GM19395 (cell line): ENCODE measurements around the gene FSIP1.
"Not testable (repeated sequence)": the region's sequence is repeated elsewhere in the genome, so short reads cannot be mapped to it uniquely, and the experiment has no call there.

Experiments
- ATAC-seq: cut with Tn5 transposase; IDR thresholded peaks from one replicate; pipeline ENCODE4 v1.9.1; 2021; ENCODE audit warnings: mild to moderate bottlenecking, moderate library complexity; ENCODE audit not compliant: unreplicated experiment

Gene FSIP1

GRCh38 chr15:39782441-39783138 lies at the start of gene FSIP1:
Gene FSIP1, minus strand, starts transcription at chr15:39782841. Its CDS starts 6,317 bp downstream, at chr15:39776524.
- ATAC-seq, result peak; percentile 97

GRCh38 chr15:39830166-39830565 lies 47.5 kb upstream of the FSIP1 start:
- ATAC-seq, result no peak

- ATAC-seq, result no peak
Observed at GRCh38 chr15:39828374-39828931, 45.8 kb upstream of the FSIP1 start.

- ATAC-seq, result no peak
Observed at GRCh38 chr15:39826975-39827374, 44.3 kb upstream of the FSIP1 start.

GRCh38 chr15:39823634-39824033 lies 41.0 kb upstream of the FSIP1 start:
- ATAC-seq, result no peak

GRCh38 chr15:39820050-39820602 lies 37.5 kb upstream of the FSIP1 start:
- ATAC-seq, result no peak

GRCh38 chr15:39819533-39819932 lies 36.9 kb upstream of the FSIP1 start:
- ATAC-seq, result no peak

- no peak for ATAC-seq
Observed at GRCh38 chr15:39817892-39818291, 35.3 kb upstream of the FSIP1 start.

- ATAC-seq, result no peak
Observed at GRCh38 chr15:39814489-39814888, 31.8 kb upstream of the FSIP1 start.

- ATAC-seq, result not testable (repeated sequence)
Observed at GRCh38 chr15:39812651-39813050, 30.0 kb upstream of the FSIP1 start.

GRCh38 chr15:39808909-39809308 lies 26.3 kb upstream of the FSIP1 start:
- no peak for ATAC-seq

GRCh38 chr15:39807791-39808190 lies 25.1 kb upstream of the FSIP1 start:
- no peak for ATAC-seq

GRCh38 chr15:39804026-39804425 lies 21.4 kb upstream of the FSIP1 start:
- no peak for ATAC-seq

GRCh38 chr15:39803016-39803415 lies 20.4 kb upstream of the FSIP1 start:
- no peak for ATAC-seq

GRCh38 chr15:39801641-39802309 lies 19.1 kb upstream of the FSIP1 start:
- ATAC-seq, result peak; percentile 69

- no peak for ATAC-seq
Observed at GRCh38 chr15:39799552-39800011, 16.9 kb upstream of the FSIP1 start.

GRCh38 chr15:39798382-39798781 lies 15.7 kb upstream of the FSIP1 start:
- ATAC-seq, result no peak

GRCh38 chr15:39797407-39797806 lies 14.8 kb upstream of the FSIP1 start:
- no peak for ATAC-seq

- no peak for ATAC-seq
Observed at GRCh38 chr15:39796601-39797000, 14.0 kb upstream of the FSIP1 start.

- no peak for ATAC-seq
Observed at GRCh38 chr15:39795486-39795885, 12.8 kb upstream of the FSIP1 start.

GRCh38 chr15:39794954-39795353 lies 12.3 kb upstream of the FSIP1 start:
- no peak for ATAC-seq

- no peak for ATAC-seq
Observed at GRCh38 chr15:39793923-39794322, 11.3 kb upstream of the FSIP1 start.
